H1 (cell line): ENCODE results near the gene GFPT1. TPM values are rescaled to one million over a fixed set of nuclear protein-coding genes. Genes with fewer than 3 reads are reported as not detected.

Experiments
- CHD7 ChIP-seq: fragments of 300-600 bp; sonication (generic); IDR thresholded peaks from 2 replicates; pipeline ENCODE4 v1.7.1; 2012; ENCODE audit warnings: low read length, moderate library complexity, mild to moderate bottlenecking, inconsistent platforms; ENCODE audit not compliant: insufficient replicate concordance
- CREB1 ChIP-seq: IDR thresholded peaks from 2 replicates; pipeline ENCODE4 v1.6.1; 2012; ENCODE audit warnings: inconsistent platforms
- EZH2 ChIP-seq: fragments of 200-600 bp; sonication (generic); IDR thresholded peaks from 2 replicates; pipeline ENCODE4 v1.7.1; 2012; ENCODE audit warnings: low read depth, mild to moderate bottlenecking, moderate library complexity, low read length, inconsistent platforms; ENCODE audit not compliant: severe bottlenecking
- GABPA ChIP-seq: IDR thresholded peaks from 2 replicates; pipeline ENCODE4 v1.6.1; 2011; ENCODE audit warnings: mild to moderate bottlenecking, low read length, moderate library complexity, borderline replicate concordance; ENCODE audit not compliant: insufficient read depth
- RAD21 ChIP-seq, 2 experiments: IDR thresholded peaks in 1 of 2; conservative IDR thresholded peaks in 1 of 2; 2 replicates each; pipeline ENCODE4 v1.6.1; 2011; ENCODE audit warnings: low read depth in 2 of 2, low read length in 2 of 2, improper control_type of control experiment in 1 of 2, inconsistent platforms in 1 of 2, mild to moderate bottlenecking in 1 of 2, moderate library complexity in 1 of 2
- SP2 ChIP-seq: IDR thresholded peaks from 2 replicates; pipeline ENCODE4 v1.6.1; 2012; ENCODE audit warnings: mild to moderate bottlenecking, low read length, inconsistent platforms
- TBP ChIP-seq: IDR thresholded peaks from 2 replicates; pipeline ENCODE4 v1.6.1; 2011; ENCODE audit warnings: low read depth, low read length, improper control_type of control experiment
- polyA plus RNA-seq, 7 experiments: library from polyadenylated mRNA; depleted of rRNA in 3 of 7; stranded (reverse) in 5 of 7; unstranded in 2 of 7; fragments of >200 nt in 5 of 7; fragments of 200-250 nt in 2 of 7; gene quantifications; 1 replicate in 5 of 7; 2 replicates in 1 of 7; 4 replicates in 1 of 7; pipeline versions ENCODE4 v1.2.1 to v1.2.3, GENCODE V29; 2011 to 2013; ENCODE audit warnings: missing spikeins in 2 of 7, mixed read lengths in 2 of 7
- total RNA-seq: library from RNA; stranded (reverse); fragmentation: NEBNext Ultra II Directional; extraction: Animal tissue kit (Norgen Biotek cat#: 25700); gene quantifications from 2 replicates; pipeline ENCODE4 v1.2.1, GENCODE V29; 2021

GFPT1 gene
- total and polyA plus RNA-seq, 2 of the 8 experiments (the other 6 are each of a cell fraction or from before 2014, with no cell fraction given) = 13.3 to 76.2 TPM

DNA sequence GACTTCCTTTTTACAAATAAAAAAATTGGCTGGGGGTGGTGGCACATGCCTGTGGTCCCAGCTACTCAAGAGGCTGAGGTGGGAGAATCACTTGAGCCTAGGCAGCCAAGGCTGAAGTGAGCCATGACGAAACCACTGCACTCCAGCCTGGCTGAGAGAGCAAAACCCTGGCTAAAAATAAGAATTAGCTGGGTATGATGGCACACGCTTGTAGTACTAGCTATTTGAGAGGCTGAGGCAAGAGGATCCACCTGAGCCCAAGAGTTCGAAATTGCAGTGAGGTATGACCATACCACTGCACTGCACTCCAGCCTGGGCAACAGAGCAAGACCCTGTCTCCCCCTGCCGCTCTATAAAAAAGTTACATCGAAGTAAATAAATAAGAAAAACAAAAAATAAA, 33.7 kb downstream of the GFPT1 start (continued):
- no peak for TF ChIP-seq CHD7
- no peak for TF ChIP-seq EZH2
- no peak for TF ChIP-seq SP2
- no peak for TF ChIP-seq GABPA
- no peak for TF ChIP-seq CREB1
- no peak for TF ChIP-seq TBP
- TF ChIP-seq RAD21 (IDR thresholded peaks at IDR 0.05 in 1 of 2, conservative IDR thresholded peaks at IDR 0.05 in 1 of 2; ENCODE audit: low read depth in 2 of 2, low read length in 2 of 2) = no peak
